HUES64 (cell line): ENCODE data around the gene CREG2.

ENCODE experiments used
- H3K27ac ChIP-seq: 2 replicates; pipeline ENCODE4 v1.7.0; 2013; ENCODE audit warnings: low read depth, low read length, inconsistent platforms
- H3K27me3 ChIP-seq: 2 replicates; pipeline ENCODE4 v1.6.1; 2013; ENCODE audit warnings: mild to moderate bottlenecking, low read length; ENCODE audit not compliant: insufficient read depth
- H3K36me3 ChIP-seq: 2 replicates; pipeline ENCODE4 v1.6.1; 2013; ENCODE audit warnings: mild to moderate bottlenecking, low read length; ENCODE audit not compliant: insufficient read depth
- H3K4me1 ChIP-seq: 2 replicates; pipeline ENCODE4 v1.6.1; 2013; ENCODE audit warnings: mild to moderate bottlenecking, low read length, moderate library complexity; ENCODE audit not compliant: insufficient read depth
- H3K4me3 ChIP-seq: 2 replicates; pipeline ENCODE4 v1.5.1; 2013; ENCODE audit warnings: mild to moderate bottlenecking, low read length, moderate library complexity
- H3K9ac ChIP-seq: 2 replicates; pipeline ENCODE4 v1.6.1; 2013; ENCODE audit warnings: mild to moderate bottlenecking, low read depth, low read length
- H3K9me3 ChIP-seq: 2 replicates; pipeline ENCODE4 v1.6.1; 2013; ENCODE audit warnings: low read depth, low read length; ENCODE audit not compliant: insufficient read depth
- WGBS: fragments of 150-250, 120-280 bp; methylation state at CpG from one replicate; pipeline ENCODE4 v1.1.7; 2013; ENCODE audit warnings: missing lambda C conversion rate; 5-methylcytosine and 5-hydroxymethylcytosine counted together

Gene CREG2

DNA sequence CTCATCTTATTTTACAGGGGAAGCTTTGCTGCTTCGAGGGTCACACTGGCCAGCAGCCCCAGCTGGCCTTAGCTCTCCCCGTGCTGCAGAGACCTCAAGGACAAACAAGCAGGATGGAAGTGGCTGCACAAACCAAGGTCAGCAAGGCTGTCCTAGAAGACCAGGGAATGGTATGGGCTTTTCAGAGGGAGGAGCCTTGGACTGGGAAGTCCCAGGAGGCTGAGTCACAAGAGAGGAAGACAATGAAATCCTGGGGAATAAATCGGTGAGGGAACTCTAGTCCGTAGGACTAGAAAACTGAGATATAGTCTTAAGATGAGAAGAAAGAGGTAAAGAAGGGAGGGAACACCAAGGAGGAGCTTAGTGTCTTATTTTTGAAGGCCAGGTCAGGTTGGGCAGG lies 15.7 kb downstream of the CREG2 start:
- Histone ChIP-seq H3K9me3 (no peaks in the 10 kb centered on the region), H3K4me1 (no peaks in the 10 kb centered on the region; the same call in 1 of the 2 replicates), H3K9ac (no peak overlapping the region), H3K36me3 (no peaks in the 10 kb centered on the region), H3K27me3 (no peaks in the 10 kb centered on the region), H3K27ac (no peak overlapping the region), H3K4me3 (no peak overlapping the region)
- 80% methylated on average over 4 of the region's 4 CpGs for WGBS

DNA sequence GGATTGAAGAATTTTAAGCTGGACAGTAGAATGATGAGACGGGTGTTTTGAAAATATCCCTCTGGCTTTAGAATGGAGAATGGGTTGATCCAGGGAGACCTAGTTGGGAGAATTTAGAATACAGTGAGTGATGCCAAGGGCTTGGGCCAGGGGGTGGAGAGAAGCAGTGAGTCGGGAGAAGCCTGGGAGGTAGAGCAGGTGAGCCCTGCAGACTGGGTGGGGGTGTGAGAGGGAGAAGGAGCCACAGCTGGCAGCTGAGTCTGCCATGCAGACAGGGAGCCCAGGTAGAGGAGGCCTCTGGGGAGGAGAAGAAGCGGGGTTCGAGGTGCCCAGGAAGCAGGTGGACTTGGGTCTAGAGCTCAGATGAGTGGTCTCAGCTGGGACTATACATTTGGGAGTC lies 18.2 kb downstream of the CREG2 start:
- no peak overlapping the region for H3K9ac ChIP-seq
- H3K9me3 ChIP-seq: no peaks in the 10 kb centered on the region
- H3K4me3 ChIP-seq: no peak overlapping the region
- no peak overlapping the region for H3K27ac ChIP-seq
- WGBS: 88% methylated on average over 4 of the region's 4 CpGs
- no peaks in the 10 kb centered on the region for H3K27me3 ChIP-seq
- no peaks in the 10 kb centered on the region; the same call in 1 of the 2 replicates for H3K4me1 ChIP-seq
- H3K36me3 ChIP-seq: no peaks in the 10 kb centered on the region

DNA sequence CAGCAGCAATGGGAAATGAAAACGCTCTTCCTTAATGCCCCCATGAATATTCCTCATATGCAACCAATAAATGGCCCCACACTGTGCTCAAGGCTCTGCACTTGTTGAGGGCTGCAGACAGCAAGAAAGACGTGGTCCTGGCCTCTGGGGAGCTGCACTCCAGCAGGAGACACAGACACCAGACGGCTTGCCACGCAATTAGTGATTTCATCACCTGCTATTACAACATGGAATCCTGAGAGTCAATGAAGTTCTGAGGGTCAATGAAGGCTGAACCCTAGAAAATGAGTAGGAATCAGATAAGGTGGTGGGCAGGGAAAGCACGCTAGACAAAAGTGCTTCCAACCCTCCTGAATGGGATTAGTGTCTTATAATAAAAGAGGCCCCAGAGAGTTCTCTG lies 18.9 kb downstream of the CREG2 start:
- 89% methylated on average over 5 of the region's 5 CpGs for WGBS
- Histone ChIP-seq H3K4me1 (no peaks in the 10 kb centered on the region; the same call in 1 of the 2 replicates), H3K9ac (no peak overlapping the region), H3K27ac (no peak overlapping the region), H3K27me3 (no peaks in the 10 kb centered on the region), H3K36me3 (no peaks in the 10 kb centered on the region), H3K4me3 (no peak overlapping the region), H3K9me3 (no peaks in the 10 kb centered on the region)

DNA sequence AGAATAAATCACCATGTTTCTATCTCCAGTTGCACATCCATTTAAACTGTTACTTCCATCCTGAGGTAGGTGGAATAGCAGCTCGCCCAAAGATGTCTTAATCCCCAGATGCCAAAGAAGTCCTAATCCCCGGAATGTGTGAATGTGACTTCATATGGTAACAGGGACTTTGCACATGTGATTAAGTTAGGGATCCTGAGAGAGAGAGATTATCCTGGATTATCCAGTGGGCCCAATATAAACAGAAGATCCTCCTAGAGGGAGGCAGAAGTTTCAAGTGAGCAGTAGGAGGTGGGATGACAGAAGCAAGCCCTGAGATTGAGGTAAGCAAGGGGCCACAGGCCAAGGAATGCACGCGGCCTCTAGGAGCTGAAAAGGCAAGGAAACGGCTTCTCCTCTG lies 19.8 kb downstream of the CREG2 start:
- Histone ChIP-seq H3K4me3 (no peak overlapping the region), H3K27me3 (no peaks in the 10 kb centered on the region), H3K27ac (no peak overlapping the region), H3K4me1 (no peaks in the 10 kb centered on the region; the same call in 1 of the 2 replicates), H3K36me3 (no peaks in the 10 kb centered on the region), H3K9ac (no peak overlapping the region), H3K9me3 (no peaks in the 10 kb centered on the region)
- WGBS: 91% methylated on average over 5 of the region's 5 CpGs

DNA sequence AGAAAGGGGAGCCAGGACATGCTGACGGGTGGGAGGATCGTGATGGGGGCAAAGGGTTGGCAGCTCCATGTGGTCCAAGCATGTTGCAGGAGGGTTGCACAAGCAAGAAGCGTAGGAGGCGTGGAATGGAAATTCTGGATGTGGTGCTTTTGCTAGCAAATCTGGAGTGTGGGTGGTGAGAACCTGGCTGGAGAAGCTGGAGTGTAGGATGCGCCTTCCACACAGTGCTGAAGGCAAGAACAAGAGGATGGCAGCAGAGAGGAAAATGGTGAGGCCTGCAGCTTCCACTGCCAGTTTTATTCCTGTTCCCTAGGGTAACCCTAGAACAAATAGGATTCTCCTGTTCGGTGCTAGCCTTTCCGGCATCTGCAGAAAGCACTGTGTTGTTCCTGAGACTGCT lies 22.4 kb downstream of the CREG2 start:
- H3K9me3 ChIP-seq: no peaks in the 10 kb centered on the region
- WGBS: 94% methylated on average over 7 of the region's 7 CpGs
- H3K27me3 ChIP-seq: no peaks in the 10 kb centered on the region
- H3K9ac ChIP-seq: no peak overlapping the region
- H3K36me3 ChIP-seq: no peaks in the 10 kb centered on the region
- H3K4me3 ChIP-seq: no peak overlapping the region
- peaks cover 9% of the 10 kb centered on the region for H3K4me1 ChIP-seq
- H3K27ac ChIP-seq: no peak overlapping the region

DNA sequence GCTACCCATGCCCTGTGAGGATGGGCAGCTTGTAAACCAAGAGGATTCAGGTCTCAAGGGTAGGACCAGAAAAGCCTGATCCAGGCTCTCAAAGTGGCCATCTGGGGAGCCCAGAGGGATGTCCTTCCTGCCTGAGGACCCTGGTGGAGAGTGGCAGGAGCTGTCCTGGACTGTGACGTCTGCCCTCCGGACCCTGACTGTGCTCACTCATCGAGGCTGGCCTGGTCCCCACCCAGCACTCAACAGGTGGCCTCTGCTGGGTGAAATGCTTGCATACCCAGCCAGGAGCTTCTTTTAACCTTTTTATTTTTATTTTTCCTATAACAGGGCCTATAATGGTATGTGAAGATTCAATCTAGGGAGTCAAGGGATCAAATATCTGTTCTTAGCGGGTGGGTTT lies 24.5 kb downstream of the CREG2 start:
- Histone ChIP-seq H3K4me3 (no peak overlapping the region), H3K27me3 (no peaks in the 10 kb centered on the region), H3K27ac (no peak overlapping the region), H3K4me1 (peaks cover 13% of the 10 kb centered on the region), H3K36me3 (no peaks in the 10 kb centered on the region), H3K9me3 (no peaks in the 10 kb centered on the region), H3K9ac (no peak overlapping the region)
- WGBS: 86% methylated on average over 4 of the region's 4 CpGs

DNA sequence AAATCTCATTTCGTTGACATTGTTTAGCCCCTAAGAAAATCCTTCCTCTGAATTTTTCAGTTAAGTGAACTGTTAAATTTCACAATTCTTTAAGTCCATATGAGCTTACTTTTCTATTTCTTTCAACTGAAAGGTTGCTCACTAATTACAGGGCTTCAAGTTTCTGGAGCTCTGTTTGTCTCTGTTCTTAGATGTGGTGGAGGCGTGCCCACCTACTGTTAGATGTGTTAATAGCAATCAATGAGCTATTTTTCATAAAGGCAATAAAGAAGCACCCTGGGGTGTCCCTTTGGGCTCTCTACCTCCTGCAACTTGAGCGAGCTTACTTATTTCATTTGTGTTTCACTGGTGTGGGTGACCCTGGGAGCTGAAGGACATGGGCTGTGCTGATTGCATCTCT lies 25.0 kb downstream of the CREG2 start:
- H3K36me3 ChIP-seq: no peaks in the 10 kb centered on the region
- no peak overlapping the region for H3K9ac ChIP-seq
- H3K9me3 ChIP-seq: no peaks in the 10 kb centered on the region
- 91% methylated on average over 3 of the region's 3 CpGs for WGBS
- H3K4me1 ChIP-seq: peaks cover 13% of the 10 kb centered on the region
- no peak overlapping the region for H3K27ac ChIP-seq
- no peak overlapping the region for H3K4me3 ChIP-seq
- no peaks in the 10 kb centered on the region for H3K27me3 ChIP-seq

DNA sequence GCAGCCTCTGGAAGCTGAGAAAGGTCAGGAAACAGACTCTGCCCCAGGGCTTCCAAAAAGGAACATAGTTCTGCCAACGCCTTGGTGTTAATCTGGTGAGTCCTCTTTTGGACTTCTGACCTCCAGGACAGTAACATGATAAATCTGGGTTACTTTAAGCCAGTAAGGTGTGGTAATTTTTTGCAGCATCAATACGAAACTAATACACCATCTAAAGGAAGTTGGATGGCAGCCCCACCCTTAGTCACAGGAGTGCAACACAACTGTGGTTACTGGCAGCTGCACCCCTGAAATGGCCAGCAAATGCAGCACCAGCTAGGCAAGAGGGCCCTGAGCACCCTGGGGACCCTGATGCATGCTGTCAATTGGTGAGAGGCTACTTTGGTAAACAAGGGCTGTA lies 25.8 kb downstream of the CREG2 start:
- peaks cover 13% of the 10 kb centered on the region for H3K4me1 ChIP-seq
- 89% methylated on average over 2 of the region's 2 CpGs for WGBS
- no peaks in the 10 kb centered on the region for H3K36me3 ChIP-seq
- no peaks in the 10 kb centered on the region for H3K9me3 ChIP-seq
- H3K4me3 ChIP-seq: no peak overlapping the region
- no peak overlapping the region for H3K9ac ChIP-seq
- no peak overlapping the region for H3K27ac ChIP-seq
- no peaks in the 10 kb centered on the region for H3K27me3 ChIP-seq

DNA sequence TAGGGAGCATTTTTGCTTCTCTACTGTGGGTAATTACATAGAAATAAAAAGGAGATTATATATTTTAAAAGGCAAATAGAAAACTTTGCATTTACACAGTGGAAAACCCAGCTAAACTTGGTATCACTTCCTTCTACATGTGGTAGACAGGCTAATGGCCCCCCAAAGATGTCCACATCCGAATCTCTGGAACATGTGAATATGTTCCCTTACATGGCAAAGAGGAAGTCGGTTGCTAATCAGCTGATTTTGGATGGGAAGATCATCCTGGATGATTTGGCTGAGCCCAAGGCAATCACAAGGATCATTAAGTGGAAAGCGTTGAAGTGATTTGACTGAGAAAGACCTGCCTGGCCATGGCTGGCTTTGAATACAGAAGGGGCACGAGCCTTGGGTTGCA lies 26.2 kb downstream of the CREG2 start:
- Histone ChIP-seq H3K9ac (no peak overlapping the region), H3K27ac (no peak overlapping the region), H3K4me3 (no peak overlapping the region), H3K4me1 (peaks cover 13% of the 10 kb centered on the region), H3K9me3 (no peaks in the 10 kb centered on the region), H3K27me3 (no peaks in the 10 kb centered on the region), H3K36me3 (no peaks in the 10 kb centered on the region)
- WGBS: 74% methylated on average over 4 of the region's 4 CpGs

DNA sequence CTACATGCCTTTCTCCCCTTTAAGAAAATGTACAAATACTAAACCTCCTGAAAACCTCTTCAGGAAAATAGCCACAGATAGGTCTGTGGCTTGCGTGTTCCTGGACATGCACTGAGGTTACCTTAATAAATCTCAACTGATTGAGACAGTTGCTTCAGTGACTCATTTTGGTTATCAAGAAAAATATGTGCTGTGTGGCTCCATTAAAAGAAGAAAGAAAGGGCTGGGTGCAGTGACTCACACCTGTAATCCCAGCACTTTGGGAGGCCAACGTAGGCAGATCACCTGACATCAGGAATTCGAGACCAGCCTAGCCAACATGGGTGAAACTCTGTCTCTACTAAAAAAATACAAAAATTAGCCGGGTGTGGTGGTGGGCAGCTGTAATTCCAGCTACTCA lies 27.1 kb downstream of the CREG2 start:
- H3K9ac ChIP-seq: no peak overlapping the region

DNA sequence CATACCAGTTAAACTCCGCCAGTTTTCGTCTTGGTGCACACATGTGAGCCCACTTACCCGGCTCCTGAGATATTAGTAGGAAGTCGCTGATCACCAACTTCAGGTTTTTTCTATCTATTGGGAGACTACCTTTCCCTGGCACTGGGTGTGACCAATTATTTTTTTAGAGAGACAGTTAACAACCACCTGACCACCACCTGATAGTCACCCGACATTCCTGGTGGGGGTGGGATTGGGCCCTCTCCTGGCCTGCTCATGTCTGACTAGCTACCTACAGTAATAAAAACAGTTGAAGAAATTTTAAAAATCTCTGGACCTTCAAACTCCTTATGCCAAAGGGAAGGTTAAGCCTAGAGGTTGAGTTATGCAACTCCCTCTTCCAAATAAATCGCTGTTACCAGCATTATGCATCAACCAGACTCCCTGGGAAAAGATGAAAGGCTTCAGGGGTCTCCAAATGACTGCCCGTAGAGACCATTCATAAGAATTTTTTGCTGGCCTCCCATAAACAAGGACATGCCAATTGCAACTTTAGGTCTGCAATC lies 27.8 kb downstream of the CREG2 start:
- 95% methylated on average over 6 of the region's 7 CpGs for WGBS
- Histone ChIP-seq H3K27me3 (no peaks in the 10 kb centered on the region), H3K4me3 (no peak overlapping the region), H3K36me3 (no peaks in the 10 kb centered on the region), H3K9me3 (no peaks in the 10 kb centered on the region), H3K4me1 (peaks cover 13% of the 10 kb centered on the region), H3K9ac (no peak overlapping the region), H3K27ac (no peak overlapping the region)

More for the DNA sequence above, 27.1 kb downstream of the CREG2 start:
- H3K9me3 ChIP-seq: no peaks in the 10 kb centered on the region
- no peaks in the 10 kb centered on the region for H3K27me3 ChIP-seq
- H3K4me1 ChIP-seq: peaks cover 13% of the 10 kb centered on the region
- WGBS: 64% methylated on average over 4 of the region's 4 CpGs
- no peaks in the 10 kb centered on the region for H3K36me3 ChIP-seq
- no peak overlapping the region for H3K27ac ChIP-seq
- no peak overlapping the region for H3K4me3 ChIP-seq

DNA sequence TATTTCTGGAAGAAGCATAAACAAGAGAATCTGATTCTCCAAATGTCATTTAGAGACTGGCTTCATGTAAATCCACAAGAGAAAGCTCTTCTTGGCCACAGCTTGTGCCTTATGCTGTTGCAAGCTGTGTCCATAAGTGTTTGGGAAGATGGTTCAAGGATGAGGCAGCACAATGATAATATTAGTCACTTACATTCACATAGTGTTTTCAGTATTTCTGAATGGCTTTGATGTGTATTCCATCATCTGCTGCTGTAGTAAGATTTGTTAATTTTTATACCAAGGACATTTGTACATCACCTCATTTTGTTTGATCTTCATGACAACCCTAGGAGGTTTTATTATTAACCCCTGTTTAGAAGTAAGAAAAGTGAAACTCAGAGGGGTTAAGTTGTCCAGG lies 29.9 kb downstream of the CREG2 start:
- Histone ChIP-seq H3K4me1 (peaks cover 13% of the 10 kb centered on the region), H3K4me3 (no peak overlapping the region), H3K27ac (no peak overlapping the region), H3K9me3 (no peaks in the 10 kb centered on the region), H3K36me3 (no peaks in the 10 kb centered on the region), H3K27me3 (no peaks in the 10 kb centered on the region), H3K9ac (no peak overlapping the region)
